IMR-90 (cell line): ENCODE measurements around the gene STAC. TPM values are rescaled to one million over a fixed set of nuclear protein-coding genes. Genes with fewer than 3 reads are reported as not detected.

ENCODE experiments used
- ATAC-seq: fragments of 200-7000 bp; cut with Tn5 transposase; 2 replicates; pipeline ENCODE4 v1.9.1; 2020; ENCODE audit warnings: low read depth, mild to moderate bottlenecking, moderate library complexity
- BruUV-seq: library from RNA; stranded (reverse); fragments of 400-500 nt; replicated peaks from 2 replicates; lab custom pipeline; 2021; lab: Mats Ljungman, UMichigan
- CTCF ChIA-PET: fragments of 300-600 bp; formaldehyde crosslinking; extraction: SDS; loops from one replicate; lab custom pipeline; 2021; ENCODE audit warnings: antibody characterized with exemption; lab: Yijun Ruan, JAX
- POLR2A ChIA-PET: fragments of 300-600 bp; sonication (Branson Sonifier 250); formaldehyde crosslinking; loops from one replicate; lab custom pipeline; 2022; ENCODE audit warnings: antibody characterized with exemption; ENCODE audit not compliant: unreplicated experiment; lab: Charles Lee
- DNase-seq: peaks from one replicate; pipeline ENCODE4 v3.0.0; 2013
- H2AFZ ChIP-seq: replicated peaks from 2 replicates; pipeline ENCODE3; 2013; ENCODE audit warnings: low read length, mild to moderate bottlenecking; ENCODE audit not compliant: poor library complexity
- H2AK5ac ChIP-seq: 2 replicates; pipeline ENCODE4 v1.6.1; 2013; ENCODE audit warnings: low read depth, low read length, inconsistent platforms
- H2AK9ac ChIP-seq: replicated peaks from 2 replicates; pipeline ENCODE3; 2013; ENCODE audit warnings: mild to moderate bottlenecking, low read depth, low read length, moderate library complexity; ENCODE audit not compliant: poor library complexity
- H2BK120ac ChIP-seq: 2 replicates; pipeline ENCODE4 v1.6.1; 2013; ENCODE audit warnings: low read depth, low read length, inconsistent platforms
- H2BK15ac ChIP-seq: 3 replicates; pipeline ENCODE4 v1.6.1; 2013; ENCODE audit warnings: low read depth, low read length, inconsistent platforms
- H2BK20ac ChIP-seq: 2 replicates; pipeline ENCODE4 v1.6.1; 2013; ENCODE audit warnings: low read depth, mild to moderate bottlenecking, inconsistent platforms, low read length, moderate library complexity
- H2BK5ac ChIP-seq: 2 replicates; pipeline ENCODE4 v1.6.1; 2013; ENCODE audit warnings: mild to moderate bottlenecking, low read depth, low read length, inconsistent platforms; ENCODE audit not compliant: poor library complexity, severe bottlenecking
- H3K14ac ChIP-seq: replicated peaks from 2 replicates; pipeline ENCODE4 v1.6.1; 2013; ENCODE audit warnings: low read depth, low read length, inconsistent platforms
- H3K18ac ChIP-seq: 2 replicates; pipeline ENCODE4 v1.6.1; 2013; ENCODE audit warnings: low read depth, low read length, control low read depth
- H3K23ac ChIP-seq: 2 replicates; pipeline ENCODE4 v1.6.1; 2013; ENCODE audit warnings: low read depth, low read length, inconsistent platforms
- H3K27ac ChIP-seq: 2 replicates; pipeline ENCODE4 v1.5.1; 2013; ENCODE audit warnings: mild to moderate bottlenecking, control low read depth, low read length; ENCODE audit not compliant: insufficient read depth
- H3K27me3 ChIP-seq: 2 replicates; pipeline ENCODE4 v1.6.1; 2013; ENCODE audit warnings: low read length; ENCODE audit not compliant: control insufficient read depth, insufficient read depth
- H3K36me3 ChIP-seq: 2 replicates; pipeline ENCODE4 v1.6.1; 2013; ENCODE audit warnings: low read length, mixed read lengths; ENCODE audit not compliant: control insufficient read depth, insufficient read depth
- H3K4ac ChIP-seq: 2 replicates; pipeline ENCODE4 v1.6.1; 2013; ENCODE audit warnings: low read depth, low read length, inconsistent platforms
- H3K4me1 ChIP-seq: 2 replicates; pipeline ENCODE4 v1.6.1; 2013; ENCODE audit warnings: low read length, mixed read lengths; ENCODE audit not compliant: control insufficient read depth, insufficient read depth
- H3K4me2 ChIP-seq: 2 replicates; pipeline ENCODE4 v1.6.1; 2013; ENCODE audit warnings: low read depth, mild to moderate bottlenecking, control low read depth, low read length, moderate library complexity
- H3K4me3 ChIP-seq: 2 replicates; pipeline ENCODE4 v1.5.1; 2013; ENCODE audit warnings: low read depth, mild to moderate bottlenecking, control low read depth, low read length, moderate library complexity; ENCODE audit not compliant: insufficient read depth
- H3K56ac ChIP-seq: 2 replicates; pipeline ENCODE4 v1.6.1; 2013; ENCODE audit warnings: low read length, inconsistent platforms; ENCODE audit not compliant: insufficient read depth; ENCODE audit errors: extremely low read depth
- H3K79me1 ChIP-seq, 2 experiments: 2 replicates each; pipeline ENCODE4 v1.6.1; 2013; ENCODE audit warnings: low read length in 2 of 2, inconsistent platforms in 1 of 2, low read depth in 1 of 2
- H3K9ac ChIP-seq: 2 replicates; pipeline ENCODE4 v1.6.1; 2013; ENCODE audit warnings: low read depth, low read length, control low read depth
- H3K9me1 ChIP-seq: 2 replicates; pipeline ENCODE4 v1.6.1; 2013; ENCODE audit warnings: low read length, inconsistent platforms; ENCODE audit not compliant: insufficient read depth
- H3K9me3 ChIP-seq: 2 replicates; pipeline ENCODE4 v1.6.1; 2013; ENCODE audit warnings: low read length; ENCODE audit not compliant: control insufficient read depth, insufficient read depth
- H4K20me1 ChIP-seq: 2 replicates; pipeline ENCODE4 v1.6.1; 2013; ENCODE audit warnings: low read length, inconsistent platforms; ENCODE audit not compliant: insufficient read depth
- H4K5ac ChIP-seq: 2 replicates; pipeline ENCODE4 v1.6.1; 2013; ENCODE audit warnings: mild to moderate bottlenecking, low read depth, low read length, control low read depth
- H4K8ac ChIP-seq, 2 experiments: 2 replicates each; pipeline ENCODE4 v1.6.1; 2013; ENCODE audit warnings: low read depth in 2 of 2, low read length in 2 of 2, control low read depth in 1 of 2, inconsistent platforms in 1 of 2
- H4K91ac ChIP-seq: 2 replicates; pipeline ENCODE4 v1.6.1; 2013; ENCODE audit warnings: low read depth, low read length, inconsistent platforms; ENCODE audit not compliant: insufficient read depth
- BHLHE40 ChIP-seq: fragments of 150-350 bp; IDR thresholded peaks from 2 replicates; pipeline ENCODE4 v1.6.1; 2016; ENCODE audit warnings: mild to moderate bottlenecking, low read depth, low read length
- CEBPB ChIP-seq: IDR thresholded peaks from 2 replicates; pipeline ENCODE4 v1.6.1; 2012; ENCODE audit warnings: low read depth, low read length, improper control_type of control experiment
- FOS ChIP-seq: fragments of 150-350 bp; IDR thresholded peaks from 2 replicates; pipeline ENCODE4 v1.6.1; 2016; ENCODE audit warnings: low read depth, low read length
- MAFK ChIP-seq: IDR thresholded peaks from 2 replicates; pipeline ENCODE4 v1.6.1; 2012; ENCODE audit warnings: low read depth, low read length, improper control_type of control experiment
- NFE2L2 ChIP-seq: fragments of 150-350 bp; IDR thresholded peaks from 2 replicates; pipeline ENCODE4 v1.6.1; 2016; ENCODE audit warnings: low read depth, mild to moderate bottlenecking, low read length
- POLR2A ChIP-seq: IDR thresholded peaks from 2 replicates; pipeline ENCODE4 v1.6.1; 2012; ENCODE audit warnings: mild to moderate bottlenecking, low read depth, low read length
- RAD21 ChIP-seq: IDR thresholded peaks from 2 replicates; pipeline ENCODE4 v1.6.1; 2012; ENCODE audit warnings: low read length, improper control_type of control experiment
- RCOR1 ChIP-seq: IDR thresholded peaks from 2 replicates; pipeline ENCODE4 v1.6.1; 2012; ENCODE audit warnings: mild to moderate bottlenecking, low read length, improper control_type of control experiment; ENCODE audit not compliant: insufficient replicate concordance
- RFX5 ChIP-seq: IDR thresholded peaks from 2 replicates; pipeline ENCODE4 v1.8.0; 2012; ENCODE audit warnings: low read depth, mild to moderate bottlenecking, low read length, moderate library complexity
- SMC3 ChIP-seq: fragments of 150-350 bp; IDR thresholded peaks from 2 replicates; pipeline ENCODE4 v1.6.1; 2016; ENCODE audit warnings: low read depth, mild to moderate bottlenecking, antibody characterized with exemption, low read length, moderate library complexity
- WGBS, 2 experiments: methylation state at CpG; one replicate each; pipeline versions ENCODE4 v1.1.5 to v1.1.7; 2013; ENCODE audit warnings: missing lambda C conversion rate in 2 of 2; ENCODE audit not compliant: insufficient read length in 1 of 2; ENCODE audit errors: extremely low coverage in 2 of 2; 5-methylcytosine and 5-hydroxymethylcytosine counted together
- dilution Hi-C: fragments of 300-500 bp; cut with HindIII; formaldehyde crosslinking; loops from one replicate; pipeline ENCODE4 v1.14.3; 2018; ENCODE audit warnings: low sequenced_read_pairs; ENCODE audit not compliant: unreplicated experiment
- in situ Hi-C: fragments of 300-500 bp; cut with MboI; formaldehyde crosslinking; loops from 3 replicates; pipeline ENCODE4 v1.14.3; 2019; ENCODE audit warnings: low sequenced_read_pairs, inconsistent platforms, mixed read lengths
- intact Hi-C: fragments of 100-400 bp; cut with micrococcal nuclease; formaldehyde crosslinking; loops from 2 replicates; pipeline ENCODE4 v1.10.0; 2022
- polyA plus RNA-seq, 3 experiments: library from polyadenylated mRNA; depleted of rRNA; stranded (reverse); fragments of >200 nt; gene quantifications; 2 replicates each; pipeline ENCODE4 v1.2.3, GENCODE V29; 2012; ENCODE audit warnings: low replicate concordance in 1 of 3
- total RNA-seq: library from RNA; depleted of rRNA; stranded (reverse); fragments of >200 nt; gene quantifications from 2 replicates; pipeline ENCODE4 v1.2.3, GENCODE V29; 2012

Gene STAC
- total and polyA plus RNA-seq, 2 of the 4 experiments (the other 2 are of a cell fraction): 0.19 to 0.36 TPM

DNA sequence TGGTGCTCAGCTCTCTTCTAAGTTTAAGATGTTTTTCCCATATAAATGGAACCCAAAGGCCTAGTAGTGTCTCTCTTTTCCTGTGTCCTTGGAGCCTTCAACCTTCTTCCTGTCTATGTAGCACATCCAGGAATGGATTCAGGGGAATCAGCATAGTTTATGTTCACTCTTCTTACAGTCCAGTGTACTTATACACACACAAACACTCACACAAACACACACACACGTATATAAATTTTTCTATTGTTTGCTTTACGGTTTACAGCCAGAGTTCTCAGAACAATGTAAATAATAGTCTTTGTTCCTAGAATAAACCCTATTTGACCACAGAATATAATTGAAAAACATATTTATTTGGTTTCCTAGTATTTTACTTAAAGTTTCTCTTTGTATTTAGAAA, 36.9 kb downstream of the STAC start:
- H3K4me1 ChIP-seq: no peaks in the 10 kb centered on the region
- in situ Hi-C loops: no loop called here
- DNase-seq: no peak
- no peaks in the 10 kb centered on the region for H3K9me3 ChIP-seq
- H3K9ac ChIP-seq: no peak overlapping the region
- no peaks in the 10 kb centered on the region for H3K9me1 ChIP-seq
- H2AK5ac ChIP-seq: no peak overlapping the region
- dilution Hi-C loops: no loop called here
- H3K23ac ChIP-seq: no peak overlapping the region
- no TSS peak for BruUV-seq
- H4K5ac ChIP-seq: no peak overlapping the region
- no peaks in the 10 kb centered on the region for H4K20me1 ChIP-seq
- no peak overlapping the region for H4K8ac ChIP-seq
- H3K4me3 ChIP-seq: no peak overlapping the region
- H2BK20ac ChIP-seq: no peak overlapping the region
- ATAC-seq: no peak
- intact Hi-C loops: no loop called here
- no peak overlapping the region for H4K91ac ChIP-seq
- TF ChIP-seq POLR2A (no peak), RCOR1 (no peak), BHLHE40 (no peak), NFE2L2 (no peak), SMC3 (no peak), FOS (no peak), CEBPB (no peak), MAFK (no peak), RFX5 (no peak), RAD21 (no peak)
- no peak overlapping the region for H3K56ac ChIP-seq
- H3K18ac ChIP-seq: no peak overlapping the region
- no peaks in the 10 kb centered on the region for H3K79me1 ChIP-seq
- no peak overlapping the region for H3K4ac ChIP-seq
- H3K4me2 ChIP-seq: no peak overlapping the region
- no peak overlapping the region for H2AK9ac ChIP-seq
- no CpG with 5 or more reads among the region's 2 CpGs for WGBS, 2 experiments
- H2BK120ac ChIP-seq: no peak overlapping the region
- ChIA-PET POLR2A (no interaction called here), CTCF (no interaction called here)
- no peak overlapping the region for H3K27ac ChIP-seq
- no peaks in the 10 kb centered on the region for H3K36me3 ChIP-seq
- no peak overlapping the region for H2BK15ac ChIP-seq
- no peak overlapping the region for H3K14ac ChIP-seq
- H3K27me3 ChIP-seq: no peaks in the 10 kb centered on the region
- no peak overlapping the region for H2AFZ ChIP-seq
- no peak overlapping the region for H2BK5ac ChIP-seq
